ENCODE data around the gene ACVR1. TPM values are rescaled to one million over a fixed set of nuclear protein-coding genes. Genes with fewer than 3 reads are reported as not detected.

ACVR1 gene
- total and polyA plus RNA-seq, 2 of the 13 experiments (the other 11 are each of a cell fraction or from before 2014, with no cell fraction given), result 2.3 to 5.4 TPM

DNA sequence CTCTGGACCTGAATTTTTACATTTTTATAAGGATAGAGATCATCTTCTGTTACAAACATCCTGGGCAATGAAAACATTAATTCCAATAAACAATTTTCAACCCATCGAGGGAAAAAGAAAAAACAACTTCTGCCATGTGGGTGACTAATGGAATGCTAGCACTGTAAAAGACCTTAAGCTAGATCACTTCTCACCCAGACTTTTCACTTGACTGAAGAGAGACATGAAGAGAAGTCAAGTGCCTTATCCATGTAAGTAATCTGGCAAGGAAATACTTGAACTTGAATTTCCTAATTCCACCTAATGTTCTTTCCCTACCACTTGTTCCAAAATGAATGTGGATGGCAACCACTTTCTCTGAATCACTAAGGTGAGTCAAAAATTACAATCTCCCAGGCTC lies 149.2 kb downstream of the ACVR1 start:
- ChIA-PET POLR2A (no interaction called here), CTCF (ENCODE audit: low intra/inter-chr PET ratio, low total read pairs) (no interaction called here)
- Histone ChIP-seq H3K4me2 (ENCODE audit: low read depth, low read length) (no peak overlapping the region), H3K9me3 (ENCODE audit: low read length) (peaks cover 23% of the 10 kb centered on the region), H2AFZ (ENCODE audit: low read length) (no peak overlapping the region), H4K20me1 (ENCODE audit: insufficient read depth, low read length) (no peaks in the 10 kb centered on the region), H3K4me1 (ENCODE audit: insufficient read depth, low read length) (no peaks in the 10 kb centered on the region), H3K27me3 (ENCODE audit: control insufficient read depth in 1 of 2, insufficient read depth in 2 of 2, low read length in 2 of 2) (no peaks in the 10 kb centered on the region), H3K79me2 (ENCODE audit: insufficient read depth, low read length) (no peaks in the 10 kb centered on the region), H3K9ac (ENCODE audit: insufficient read depth, low read depth, low read length) (no peak overlapping the region), H3K4me3 (replicated peaks in 1 of 3; ENCODE audit: insufficient read depth in 1 of 3, low read depth in 2 of 3, low read length in 3 of 3) (no peak overlapping the region), H3K27ac (ENCODE audit: extremely low read length, insufficient read depth, low read length) (no peak overlapping the region), H3K36me3 (replicated peaks in 1 of 2; ENCODE audit: control insufficient read depth in 1 of 2, insufficient read depth in 2 of 2, low read length in 2 of 2) (no peaks in the 10 kb centered on the region)
- WGBS (ENCODE audit: low lambda C conversion rate), result 90% methylated on average over 1 of the region's 1 CpG
- BruUV-seq (replicated peaks), result no TSS peak
- TF ChIP-seq ZNF33B (CRISPR knock-in tag; IDR thresholded peaks at IDR 0.05), result no peak
- in situ Hi-C loops (cut with HindIII; ENCODE audit: extremely low pct_ligation_motif_present, low pct_unique_long_range_greater_than_20kb), result no loop called here
- DNase-seq (ENCODE audit: low spot score), result no peak
- intact Hi-C loops (cut with micrococcal nuclease; ENCODE audit: unreplicated experiment), result no loop called here
- ATAC-seq, result no peak
- no peak for FAIRE-seq

DNA sequence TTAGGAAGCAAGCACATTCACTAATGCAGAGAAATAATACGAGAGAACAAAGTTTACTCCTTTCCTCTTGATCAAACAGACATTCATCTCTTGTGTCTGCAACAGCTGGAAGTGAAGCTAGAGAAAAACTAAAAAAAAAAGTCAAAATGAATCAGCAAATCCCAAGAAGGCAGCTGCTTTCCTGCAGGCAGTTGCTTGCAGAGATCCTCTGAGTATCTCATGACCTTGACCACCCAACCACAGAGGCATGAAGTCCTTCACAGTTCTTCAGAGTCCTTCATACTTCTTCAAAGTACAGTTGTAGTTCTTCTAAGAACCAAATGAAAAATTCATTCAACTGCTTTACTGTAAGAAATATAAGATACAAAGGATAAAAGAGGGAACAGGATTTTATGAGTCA lies 150.3 kb downstream of the ACVR1 start:
- WGBS (ENCODE audit: low lambda C conversion rate), result 84% methylated on average over 1 of the region's 1 CpG
- DNase-seq (ENCODE audit: low spot score) (no peak), FAIRE-seq (no peak), ATAC-seq (no peak)
- H3K27me3 ChIP-seq (ENCODE audit: control insufficient read depth in 1 of 2, insufficient read depth in 2 of 2, low read length in 2 of 2), result no peaks in the 10 kb centered on the region
- H3K27ac ChIP-seq (ENCODE audit: extremely low read length, insufficient read depth, low read length), result no peak overlapping the region
- intact Hi-C loops (cut with micrococcal nuclease; ENCODE audit: unreplicated experiment) (no loop called here), in situ Hi-C loops (cut with HindIII; ENCODE audit: extremely low pct_ligation_motif_present, low pct_unique_long_range_greater_than_20kb) (no loop called here)
- POLR2A ChIA-PET, result no interaction called here
- no peaks in the 10 kb centered on the region for H3K79me2 ChIP-seq (ENCODE audit: insufficient read depth, low read length)
- TF ChIP-seq RXRA (CRISPR knock-in tag; IDR thresholded peaks at IDR 0.05) (no peak), SATB2 (CRISPR knock-in tag; IDR thresholded peaks at IDR 0.05) (no peak)
- no peak overlapping the region for H3K4me2 ChIP-seq (ENCODE audit: low read depth, low read length)
- H3K4me1 ChIP-seq (ENCODE audit: insufficient read depth, low read length), result no peaks in the 10 kb centered on the region
- no peaks in the 10 kb centered on the region for H4K20me1 ChIP-seq (ENCODE audit: insufficient read depth, low read length)
- no peaks in the 10 kb centered on the region for H3K36me3 ChIP-seq (replicated peaks in 1 of 2; ENCODE audit: control insufficient read depth in 1 of 2, insufficient read depth in 2 of 2, low read length in 2 of 2)
- CTCF ChIA-PET (ENCODE audit: low intra/inter-chr PET ratio, low total read pairs), result no interaction called here
- BruUV-seq (replicated peaks), result no TSS peak
- no peak overlapping the region for H3K9ac ChIP-seq (ENCODE audit: insufficient read depth, low read depth, low read length)
- H3K4me3 ChIP-seq (replicated peaks in 1 of 3; ENCODE audit: insufficient read depth in 1 of 3, low read depth in 2 of 3, low read length in 3 of 3), result no peak overlapping the region
- peaks cover 25% of the 10 kb centered on the region for H3K9me3 ChIP-seq (ENCODE audit: low read length)
- H2AFZ ChIP-seq (ENCODE audit: low read length), result no peak overlapping the region
